ENCODE data around the gene SIRPG. TPM values are rescaled to one million over a fixed set of nuclear protein-coding genes. Genes with fewer than 3 reads are reported as not detected.

The SIRPG gene
- total RNA-seq, 2 experiments from 2014 or later: 28.0 to 28.3 TPM

DNA sequence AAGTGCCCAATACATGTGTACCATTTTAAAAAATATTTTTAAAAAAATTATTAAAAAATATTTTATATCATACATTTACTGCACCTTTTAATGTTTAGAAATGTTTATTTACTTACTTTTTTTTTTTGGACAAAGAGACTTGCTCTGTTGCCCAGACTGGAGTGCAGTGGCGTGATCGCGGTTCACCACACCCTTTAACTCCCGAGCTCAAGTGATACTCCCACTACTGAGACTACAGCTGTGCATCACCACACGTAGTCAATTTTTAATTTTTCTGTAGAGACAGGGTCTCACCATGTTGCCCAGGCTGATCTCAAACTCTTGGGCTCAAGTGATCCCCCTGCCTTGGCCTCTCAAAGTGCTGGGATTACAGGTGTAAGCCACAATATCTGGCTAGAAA is 9.2 kb upstream of the SIRPG start:
- Histone ChIP-seq H3K9me3 (ENCODE audit: control insufficient read depth in 1 of 2, insufficient read depth in 1 of 2, low read length in 2 of 2) (peaks cover 0 to 4% of the 10 kb centered on the region in 2 experiments), H3K4me1 (ENCODE audit: insufficient read depth, low read length) (peaks cover 79% of the 10 kb centered on the region), H3K36me3 (ENCODE audit: insufficient read depth, low read length) (no peaks in the 10 kb centered on the region), H3K27me3 (ENCODE audit: control insufficient read depth in 1 of 2, insufficient read depth in 2 of 2, low read length in 2 of 2) (no peaks in the 10 kb centered on the region), H3K27ac (ENCODE audit: low read depth in 1 of 2, low read length in 2 of 2) (peak overlapping the region in 1 of 2 donors; percentile 28), H3K4me3 (ENCODE audit: low read length) (no peak overlapping the region)
- CTCF ChIA-PET: no interaction called here
- H3K4me1 Mint-ChIP-seq (ENCODE audit: low read depth): peaks cover 98% of the 10 kb centered on the region
- no peaks in the 10 kb centered on the region for H3K9me3 Mint-ChIP-seq
- intact Hi-C loops (cut with DNase I, micrococcal nuclease): no loop called here
- DNase-seq (peak in 1 of 14 experiments; percentile 38), ATAC-seq (ENCODE audit: poor library complexity) (no peak)
- peak overlapping the region; percentile 4 for H3K4me3 Mint-ChIP-seq
- H3K27me3 Mint-ChIP-seq: no peaks in the 10 kb centered on the region
- H3K36me3 Mint-ChIP-seq (ENCODE audit: low read depth): peaks cover 24% of the 10 kb centered on the region
- H3K27ac Mint-ChIP-seq: peak overlapping the region; percentile 95
- POLR2A ChIA-PET: interaction anchor here (1.0 to 2.1 kb wide), 5 partner anchors 9 to 35 kb away, joined by 3 to 12 read pairs (median 4); partner anchors contain the start of gene SIRPG
- TF ChIP-seq, protein P1, sequence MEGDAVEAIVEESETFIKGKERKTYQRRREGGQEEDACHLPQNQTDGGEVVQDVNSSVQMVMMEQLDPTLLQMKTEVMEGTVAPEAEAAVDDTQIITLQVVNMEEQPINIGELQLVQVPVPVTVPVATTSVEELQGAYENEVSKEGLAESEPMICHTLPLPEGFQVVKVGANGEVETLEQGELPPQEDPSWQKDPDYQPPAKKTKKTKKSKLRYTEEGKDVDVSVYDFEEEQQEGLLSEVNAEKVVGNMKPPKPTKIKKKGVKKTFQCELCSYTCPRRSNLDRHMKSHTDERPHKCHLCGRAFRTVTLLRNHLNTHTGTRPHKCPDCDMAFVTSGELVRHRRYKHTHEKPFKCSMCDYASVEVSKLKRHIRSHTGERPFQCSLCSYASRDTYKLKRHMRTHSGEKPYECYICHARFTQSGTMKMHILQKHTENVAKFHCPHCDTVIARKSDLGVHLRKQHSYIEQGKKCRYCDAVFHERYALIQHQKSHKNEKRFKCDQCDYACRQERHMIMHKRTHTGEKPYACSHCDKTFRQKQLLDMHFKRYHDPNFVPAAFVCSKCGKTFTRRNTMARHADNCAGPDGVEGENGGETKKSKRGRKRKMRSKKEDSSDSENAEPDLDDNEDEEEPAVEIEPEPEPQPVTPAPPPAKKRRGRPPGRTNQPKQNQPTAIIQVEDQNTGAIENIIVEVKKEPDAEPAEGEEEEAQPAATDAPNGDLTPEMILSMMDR (IDR thresholded peaks at IDR 0.05): no peak

DNA sequence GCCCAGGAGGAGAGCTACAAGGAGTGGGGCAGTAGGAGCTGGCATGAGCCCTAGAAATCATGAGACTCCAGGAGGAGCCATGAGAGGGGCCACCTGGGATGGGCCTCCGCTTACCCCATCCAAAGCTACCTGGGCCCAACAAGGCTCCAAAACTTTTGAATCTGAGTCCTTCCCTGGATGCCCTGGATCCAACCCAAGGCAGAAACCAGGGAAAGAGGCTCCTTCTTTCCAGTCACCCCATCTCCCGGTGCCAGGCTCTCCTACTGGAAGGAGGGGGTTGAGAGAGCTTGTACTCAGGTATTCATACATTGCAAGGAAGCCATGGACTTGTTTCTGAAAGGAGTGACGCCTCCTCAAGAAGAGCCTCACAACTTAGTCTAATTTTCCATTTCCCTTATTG is 7.8 kb upstream of the SIRPG start:
- Mint-ChIP-seq H3K36me3 (ENCODE audit: low read depth) (peaks cover 14% of the 10 kb centered on the region), H3K27me3 (no peaks in the 10 kb centered on the region), H3K4me3 (peak overlapping the region; percentile 83), H3K27ac (peak overlapping the region; percentile 95), H3K9me3 (no peaks in the 10 kb centered on the region), H3K4me1 (ENCODE audit: low read depth) (peaks cover 98% of the 10 kb centered on the region)
- ChIA-PET POLR2A (interaction anchor here (0.7 to 2.5 kb wide), 13 partner anchors 9 to 88 kb away, joined by 3 to 19 read pairs (median 6); no protein-coding TSS in a partner anchor), CTCF (no interaction called here)
- Histone ChIP-seq H3K4me3 (ENCODE audit: low read length) (peak overlapping the region; percentile 27), H3K4me1 (ENCODE audit: insufficient read depth, low read length) (peaks cover 81% of the 10 kb centered on the region), H3K36me3 (ENCODE audit: insufficient read depth, low read length) (no peaks in the 10 kb centered on the region), H3K9me3 (ENCODE audit: control insufficient read depth in 1 of 2, insufficient read depth in 1 of 2, low read length in 2 of 2) (no peaks in the 10 kb centered on the region), H3K27ac (ENCODE audit: low read depth in 1 of 2, low read length in 2 of 2) (peak overlapping the region; percentile 42 to 48), H3K27me3 (ENCODE audit: control insufficient read depth in 1 of 2, insufficient read depth in 2 of 2, low read length in 2 of 2) (no peaks in the 10 kb centered on the region)
- intact Hi-C loops (cut with DNase I, micrococcal nuclease): loop anchor here in 1 of 2 experiments (2.0 kb wide), 1 partner anchor 15 kb away; no protein-coding TSS in a partner anchor
- ATAC-seq (ENCODE audit: poor library complexity) (no peak), DNase-seq (no peak)
- TF ChIP-seq, protein P1 (IDR thresholded peaks at IDR 0.05): no peak

DNA sequence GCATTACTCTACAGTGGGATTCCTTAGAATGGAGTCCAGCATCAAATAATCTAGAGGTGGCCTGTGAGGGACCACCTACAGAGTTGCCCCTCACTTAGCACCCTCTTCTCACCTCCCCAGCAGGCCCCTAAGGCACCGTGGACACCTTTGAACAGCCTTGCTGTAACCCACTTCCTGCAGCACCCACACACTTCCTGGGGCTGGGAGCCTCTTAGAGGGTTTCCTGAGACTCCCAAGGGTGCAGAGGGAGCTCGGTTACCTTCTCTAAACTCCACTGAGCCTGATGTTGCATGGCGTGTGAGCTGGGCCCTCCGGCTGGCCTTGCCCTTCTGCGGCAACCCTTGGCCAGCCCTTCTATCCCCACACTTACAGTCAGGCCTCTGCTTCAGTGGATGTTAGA is 7.3 kb upstream of the SIRPG start:
- Histone ChIP-seq H3K36me3 (ENCODE audit: insufficient read depth, low read length) (no peaks in the 10 kb centered on the region), H3K4me1 (ENCODE audit: insufficient read depth, low read length) (peaks cover 82% of the 10 kb centered on the region), H3K27me3 (ENCODE audit: control insufficient read depth in 1 of 2, insufficient read depth in 2 of 2, low read length in 2 of 2) (no peaks in the 10 kb centered on the region), H3K27ac (ENCODE audit: low read depth in 1 of 2, low read length in 2 of 2) (peak overlapping the region; percentile 42 to 48), H3K4me3 (ENCODE audit: low read length) (peak overlapping the region; percentile 27), H3K9me3 (ENCODE audit: control insufficient read depth in 1 of 2, insufficient read depth in 1 of 2, low read length in 2 of 2) (no peaks in the 10 kb centered on the region)
- no peaks in the 10 kb centered on the region for H3K9me3 Mint-ChIP-seq
- H3K27me3 Mint-ChIP-seq: no peaks in the 10 kb centered on the region
- peaks cover 98% of the 10 kb centered on the region for H3K4me1 Mint-ChIP-seq (ENCODE audit: low read depth)
- peaks cover 13% of the 10 kb centered on the region for H3K36me3 Mint-ChIP-seq (ENCODE audit: low read depth)
- ChIA-PET CTCF (no interaction called here), POLR2A (interaction anchor here (0.7 to 2.5 kb wide), 15 partner anchors 9 to 198 kb away, joined by 3 to 19 read pairs (median 4); partner anchors contain the start of gene NSFL1C)
- peak overlapping the region; percentile 83 for H3K4me3 Mint-ChIP-seq
- intact Hi-C loops (cut with DNase I, micrococcal nuclease): loop anchor here in 1 of 2 experiments (2.0 kb wide), 1 partner anchor 14 kb away; no protein-coding TSS in a partner anchor
- ATAC-seq (ENCODE audit: poor library complexity) (peak; percentile 80), DNase-seq (peak in 13 of 14 experiments; percentile 22 to 86 (median 58))
- H3K27ac Mint-ChIP-seq: peak overlapping the region; percentile 95
- TF ChIP-seq, protein P1 (IDR thresholded peaks at IDR 0.05): no peak

All from CD4-positive, alpha-beta T cell (primary cell).